Erythroblast (primary cell): ENCODE measurements around the gene YTHDC1.

Source experiments
- GATA1 ChIP-seq: IDR thresholded peaks from 2 replicates; pipeline ENCODE4 v1.6.1; 2011; ENCODE audit warnings: low read depth, mild to moderate bottlenecking, control low read depth, low read length, moderate library complexity
- POLR2A ChIP-seq: IDR thresholded peaks from 2 replicates; pipeline ENCODE4 v1.6.1; 2011; ENCODE audit warnings: mild to moderate bottlenecking, low read length

- no peak for TF ChIP-seq POLR2A
- TF ChIP-seq GATA1: no peak
Observed at GRCh38 chr4:68310651-68311247, 39.1 kb downstream of the YTHDC1 start.
